Left ventricle myocardium inferior (tissue), 1 donor: ENCODE data around the gene ARL5B. TPM values are rescaled to one million over a fixed set of nuclear protein-coding genes. Genes with fewer than 3 reads are reported as not detected.

Experiments
- DNase-seq: peaks from one replicate; pipeline ENCODE4 v3.0.0-alpha.2; 2020
- H3K27ac ChIP-seq: fragments of 200-600 bp; replicated peaks from 2 replicates; pipeline ENCODE4 v1.8.0; 2021
- H3K27me3 ChIP-seq: fragments of 200-600 bp; 2 replicates; pipeline ENCODE4 v1.8.0; 2021; ENCODE audit warnings: low read depth
- H3K36me3 ChIP-seq: fragments of 200-600 bp; 2 replicates; pipeline ENCODE4 v1.8.0; 2021
- H3K4me1 ChIP-seq: fragments of 200-600 bp; 2 replicates; pipeline ENCODE4 v1.8.0; 2021
- H3K4me3 ChIP-seq: fragments of 200-600 bp; 2 replicates; pipeline ENCODE4 v1.8.0; 2021; ENCODE audit warnings: mild to moderate bottlenecking, moderate library complexity
- H3K9me3 ChIP-seq: fragments of 200-600 bp; replicated peaks from 2 replicates; pipeline ENCODE4 v1.8.0; 2021
- intact Hi-C: fragments of 100-400 bp; cut with micrococcal nuclease; formaldehyde crosslinking; loops from one replicate; pipeline ENCODE4 v1.11.0; 2022
- total RNA-seq: library from RNA; stranded (reverse); fragmentation: NEBNext Ultra II Directional; extraction: Animal tissue kit (Norgen Biotek cat#: 25700); gene quantifications from one replicate; pipeline ENCODE4 v1.2.1, GENCODE V29; 2021
- TF ChIP-seq, protein P1 (sequence below): fragments of 200-600 bp; IDR thresholded peaks from 2 replicates; pipeline ENCODE4 v1.8.0; 2021; ENCODE audit warnings: antibody characterized with exemption, mild to moderate bottlenecking, borderline replicate concordance
- donor health status: DM: no; HTN: yes; CAD: no; lungs with severe emphysema.

The ARL5B gene
- total RNA-seq, 1 donor from 2014 or later: 5.6 TPM

GRCh38 chr10:18685555-18685954, 26.3 kb downstream of the ARL5B start:
- DNase-seq: no peak
- intact Hi-C loops: no loop called here
- Histone ChIP-seq H3K27me3 (peaks cover 7% of the 10 kb centered on the region), H3K27ac (no peak overlapping the region), H3K4me3 (no peak overlapping the region), H3K9me3 (no peaks in the 10 kb centered on the region), H3K4me1 (no peaks in the 10 kb centered on the region), H3K36me3 (no peaks in the 10 kb centered on the region)
- TF ChIP-seq, protein P1, sequence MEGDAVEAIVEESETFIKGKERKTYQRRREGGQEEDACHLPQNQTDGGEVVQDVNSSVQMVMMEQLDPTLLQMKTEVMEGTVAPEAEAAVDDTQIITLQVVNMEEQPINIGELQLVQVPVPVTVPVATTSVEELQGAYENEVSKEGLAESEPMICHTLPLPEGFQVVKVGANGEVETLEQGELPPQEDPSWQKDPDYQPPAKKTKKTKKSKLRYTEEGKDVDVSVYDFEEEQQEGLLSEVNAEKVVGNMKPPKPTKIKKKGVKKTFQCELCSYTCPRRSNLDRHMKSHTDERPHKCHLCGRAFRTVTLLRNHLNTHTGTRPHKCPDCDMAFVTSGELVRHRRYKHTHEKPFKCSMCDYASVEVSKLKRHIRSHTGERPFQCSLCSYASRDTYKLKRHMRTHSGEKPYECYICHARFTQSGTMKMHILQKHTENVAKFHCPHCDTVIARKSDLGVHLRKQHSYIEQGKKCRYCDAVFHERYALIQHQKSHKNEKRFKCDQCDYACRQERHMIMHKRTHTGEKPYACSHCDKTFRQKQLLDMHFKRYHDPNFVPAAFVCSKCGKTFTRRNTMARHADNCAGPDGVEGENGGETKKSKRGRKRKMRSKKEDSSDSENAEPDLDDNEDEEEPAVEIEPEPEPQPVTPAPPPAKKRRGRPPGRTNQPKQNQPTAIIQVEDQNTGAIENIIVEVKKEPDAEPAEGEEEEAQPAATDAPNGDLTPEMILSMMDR: no peak

DNA sequence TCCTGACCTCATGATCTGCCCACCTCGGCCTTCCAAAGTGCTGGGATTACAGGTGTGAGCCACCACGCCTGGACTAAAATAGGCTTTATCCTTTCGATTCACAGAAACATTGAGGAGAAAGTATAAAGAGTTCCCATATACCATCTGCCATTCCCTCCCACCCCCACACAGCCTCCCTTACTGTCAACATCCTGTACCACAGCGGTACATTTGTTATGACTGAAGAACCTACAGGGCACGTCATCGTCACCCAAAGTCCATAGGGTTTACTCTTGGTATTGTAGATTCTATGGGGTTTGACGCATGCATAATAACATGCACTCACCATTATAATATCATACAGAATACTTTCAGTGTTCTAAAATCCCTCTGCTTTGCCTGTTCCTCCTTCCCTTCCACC, 28.0 kb downstream of the ARL5B start:
- Histone ChIP-seq H3K27ac (no peak overlapping the region), H3K4me1 (no peaks in the 10 kb centered on the region), H3K4me3 (no peak overlapping the region), H3K27me3 (peaks cover 7% of the 10 kb centered on the region), H3K9me3 (no peaks in the 10 kb centered on the region), H3K36me3 (no peaks in the 10 kb centered on the region)
- TF ChIP-seq, protein P1: no peak
- intact Hi-C loops: no loop called here
- DNase-seq: no peak

DNA sequence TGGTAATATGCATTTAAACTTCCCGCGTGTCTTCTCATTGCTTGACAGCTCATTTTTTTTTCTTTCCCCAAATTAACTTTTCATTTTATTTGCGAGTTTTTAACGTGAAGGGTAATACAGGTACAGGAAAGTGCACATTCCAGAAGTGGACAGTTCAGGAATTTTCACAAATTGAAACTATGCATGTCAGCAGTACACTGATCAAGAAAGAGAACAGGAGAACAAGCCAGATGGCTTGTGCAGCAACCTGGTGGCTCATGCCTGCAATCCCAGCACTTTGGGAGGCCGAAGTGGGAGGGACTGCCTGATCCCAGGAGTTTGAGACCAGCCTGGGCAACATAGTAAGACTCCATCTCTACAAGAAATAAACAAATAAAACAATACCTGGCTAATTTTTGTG, 28.5 kb downstream of the ARL5B start:
- Histone ChIP-seq H3K4me3 (no peak overlapping the region), H3K4me1 (no peaks in the 10 kb centered on the region), H3K36me3 (no peaks in the 10 kb centered on the region), H3K9me3 (no peaks in the 10 kb centered on the region), H3K27ac (no peak overlapping the region), H3K27me3 (peaks cover 7% of the 10 kb centered on the region)
- TF ChIP-seq, protein P1: no peak
- DNase-seq: no peak
- intact Hi-C loops: no loop called here

GRCh38 chr10:18689498-18689897, 30.3 kb downstream of the ARL5B start:
- H3K4me1 ChIP-seq: no peaks in the 10 kb centered on the region
- no peak overlapping the region for H3K27ac ChIP-seq
- DNase-seq: no peak
- no peaks in the 10 kb centered on the region for H3K36me3 ChIP-seq
- intact Hi-C loops: no loop called here
- H3K9me3 ChIP-seq: no peaks in the 10 kb centered on the region
- TF ChIP-seq, protein P1: peak; percentile 53
- no peak overlapping the region for H3K4me3 ChIP-seq
- peaks cover 7% of the 10 kb centered on the region for H3K27me3 ChIP-seq

DNA sequence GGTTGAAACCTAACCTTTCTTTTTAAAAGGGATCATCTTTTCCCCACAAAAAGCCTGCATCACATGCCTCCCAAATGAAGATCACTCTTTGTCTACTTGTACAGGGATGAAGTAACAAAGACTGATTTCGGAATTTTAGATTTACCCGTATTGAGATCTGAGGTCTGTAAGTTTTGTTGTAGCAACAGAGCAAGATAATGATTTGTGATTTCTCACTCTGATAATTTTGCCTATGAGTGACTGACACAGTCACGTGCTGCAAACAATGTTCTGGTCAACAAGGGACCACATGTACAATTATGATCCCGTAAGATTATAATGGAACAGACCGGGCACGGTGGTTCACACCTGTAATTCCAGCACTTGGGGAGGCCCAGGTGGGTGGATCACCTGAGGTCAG, 31.3 kb downstream of the ARL5B start:
- Histone ChIP-seq H3K9me3 (no peaks in the 10 kb centered on the region), H3K36me3 (no peaks in the 10 kb centered on the region), H3K27ac (no peak overlapping the region), H3K4me3 (no peak overlapping the region), H3K27me3 (peaks cover 7% of the 10 kb centered on the region), H3K4me1 (no peaks in the 10 kb centered on the region)
- DNase-seq: no peak
- TF ChIP-seq, protein P1: no peak
- intact Hi-C loops: no loop called here
